Activated naive CD4-positive, alpha-beta T cell (primary cell): Measurements from ENCODE around the gene DALRD3.
"Not testable (repeated sequence)": the region's sequence is repeated elsewhere in the genome, so short reads cannot be mapped to it uniquely, and the experiment has no call there.

ENCODE experiments used
- DNase-seq, 4 experiments: peaks; one replicate each; lab custom pipeline; 2025; lab: John Stamatoyannopoulos, UW

The DALRD3 gene

GRCh38 chr3:49021813-49022687, 3.7 kb upstream of the DALRD3 start, which contains the start of gene NDUFAF3:
Gene NDUFAF3, plus strand, starts transcription at chr3:49022121. Its CDS starts 24 bp downstream, at chr3:49022145.
- peak; percentile 83 to 90 (median 86) for DNase-seq

GRCh38 chr3:49021213-49021812, 2.9 kb upstream of the DALRD3 start:
- DNase-seq: peak; percentile 92 to 98 (median 93)

DNA sequence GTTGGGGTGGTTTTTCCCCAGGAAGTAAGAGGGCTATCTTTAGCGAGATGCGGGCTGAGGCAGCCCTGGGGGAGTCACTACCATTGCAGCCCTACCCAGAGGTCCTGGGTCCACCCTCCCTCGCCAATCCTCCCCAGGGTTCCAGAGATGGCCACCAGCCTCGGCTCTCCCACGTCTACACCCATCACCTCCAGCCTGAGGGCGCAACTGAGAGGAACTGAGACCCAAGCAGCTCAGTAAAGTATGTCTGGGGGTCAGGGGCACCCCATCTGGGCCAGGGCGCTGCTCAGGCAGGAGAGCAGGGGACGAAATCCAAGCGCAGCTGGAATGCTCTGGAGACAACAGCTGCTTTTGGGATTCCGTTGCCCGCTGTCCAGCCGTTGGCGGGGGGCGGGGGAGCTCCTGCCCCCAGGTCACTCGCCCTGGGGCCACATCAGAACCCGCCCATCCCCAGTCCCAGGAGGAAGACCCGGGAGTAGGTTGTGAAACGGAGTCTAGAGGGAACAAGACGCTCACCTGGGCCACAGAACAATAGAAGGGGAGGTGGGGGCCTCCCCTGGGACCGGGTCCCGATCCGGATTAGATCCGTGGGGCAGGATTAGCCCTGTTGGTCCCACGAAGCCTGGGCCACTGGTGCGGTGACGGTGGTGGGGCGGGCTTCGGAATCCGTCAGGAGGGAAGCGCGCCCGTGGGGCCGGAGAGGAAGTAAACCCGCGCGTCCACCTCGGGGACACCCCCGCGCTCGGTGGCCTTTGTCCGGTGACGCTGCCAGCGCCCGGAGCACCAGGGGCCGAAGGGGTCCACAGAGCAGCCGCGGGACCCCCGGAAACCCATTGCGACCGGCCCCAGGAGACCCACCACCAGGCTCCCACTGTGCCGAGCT, 2.2 kb upstream of the DALRD3 start:
- peak in 1 of 4 experiments; percentile 39 for DNase-seq

DNA sequence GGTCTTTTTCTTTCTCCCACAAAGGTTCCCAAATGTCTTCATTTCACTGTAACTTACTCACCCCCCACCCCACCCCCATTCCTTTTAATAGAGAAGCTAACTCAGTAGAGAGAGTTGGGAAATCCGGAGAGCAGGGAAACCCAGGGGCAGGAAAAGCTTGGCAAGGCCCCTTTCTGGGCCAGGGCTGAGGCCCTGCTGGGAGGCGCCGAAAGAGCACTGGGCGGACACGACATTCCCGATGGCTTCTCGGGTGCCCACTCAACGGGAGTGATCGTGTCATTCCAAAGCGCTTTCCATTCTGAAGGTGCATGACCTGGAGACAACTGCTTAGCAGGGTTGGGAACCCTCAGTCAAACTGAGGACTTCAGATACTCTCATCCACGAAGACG, 1.6 kb upstream of the DALRD3 start:
- no peak for DNase-seq

GRCh38 chr3:49018707-49019006, 277 bp upstream of the DALRD3 start:
- DNase-seq: no peak

GRCh38 chr3:49017229-49017970, 980 bp downstream of the DALRD3 start:
- DNase-seq: no peak

DNA sequence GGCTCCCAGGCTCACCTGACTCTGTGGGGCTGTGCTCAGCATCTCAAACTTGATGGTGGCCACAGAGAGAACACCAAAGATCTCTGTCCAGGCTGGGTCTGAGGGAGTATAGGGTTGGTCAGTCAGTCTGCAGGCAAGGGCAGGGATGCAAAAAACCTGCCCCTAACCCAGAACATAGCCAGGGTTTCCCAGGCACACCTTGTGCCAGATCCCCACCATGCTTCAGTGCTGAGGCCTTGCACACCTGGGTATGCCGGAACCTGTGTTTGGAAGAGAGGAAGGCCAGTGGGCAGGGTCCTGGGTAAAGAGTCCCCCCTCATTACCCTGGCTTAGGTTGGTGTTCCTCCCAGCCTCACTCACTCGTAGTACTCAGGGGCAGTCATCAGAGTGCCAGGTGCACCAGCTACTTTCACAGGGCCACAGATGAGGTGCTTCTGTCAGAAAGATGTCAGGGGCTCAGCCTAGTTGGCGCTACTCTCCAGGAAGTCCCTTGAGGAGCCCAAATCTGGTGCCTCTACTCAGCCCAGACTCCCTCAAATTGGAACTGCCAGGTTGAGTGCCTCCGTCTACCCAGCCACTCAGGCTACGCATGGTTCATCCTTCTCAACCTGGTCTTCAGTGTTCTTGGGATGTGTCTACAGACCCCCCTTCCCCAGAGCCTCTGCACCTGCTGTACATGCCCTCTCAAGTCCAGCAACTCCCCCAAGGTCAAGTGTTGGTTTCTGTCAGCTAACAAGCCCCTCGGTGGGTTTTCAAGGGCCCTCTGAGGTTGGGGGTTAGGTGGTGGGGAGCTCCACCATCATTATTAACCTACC, 1.8 kb downstream of the DALRD3 start:
- DNase-seq: no peak

- no peak for DNase-seq
Observed at GRCh38 chr3:49015765-49016164, 2.6 kb downstream of the DALRD3 start.

GRCh38 chr3:49015072-49015471, 3.3 kb downstream of the DALRD3 start:
- DNase-seq: no peak

DNA sequence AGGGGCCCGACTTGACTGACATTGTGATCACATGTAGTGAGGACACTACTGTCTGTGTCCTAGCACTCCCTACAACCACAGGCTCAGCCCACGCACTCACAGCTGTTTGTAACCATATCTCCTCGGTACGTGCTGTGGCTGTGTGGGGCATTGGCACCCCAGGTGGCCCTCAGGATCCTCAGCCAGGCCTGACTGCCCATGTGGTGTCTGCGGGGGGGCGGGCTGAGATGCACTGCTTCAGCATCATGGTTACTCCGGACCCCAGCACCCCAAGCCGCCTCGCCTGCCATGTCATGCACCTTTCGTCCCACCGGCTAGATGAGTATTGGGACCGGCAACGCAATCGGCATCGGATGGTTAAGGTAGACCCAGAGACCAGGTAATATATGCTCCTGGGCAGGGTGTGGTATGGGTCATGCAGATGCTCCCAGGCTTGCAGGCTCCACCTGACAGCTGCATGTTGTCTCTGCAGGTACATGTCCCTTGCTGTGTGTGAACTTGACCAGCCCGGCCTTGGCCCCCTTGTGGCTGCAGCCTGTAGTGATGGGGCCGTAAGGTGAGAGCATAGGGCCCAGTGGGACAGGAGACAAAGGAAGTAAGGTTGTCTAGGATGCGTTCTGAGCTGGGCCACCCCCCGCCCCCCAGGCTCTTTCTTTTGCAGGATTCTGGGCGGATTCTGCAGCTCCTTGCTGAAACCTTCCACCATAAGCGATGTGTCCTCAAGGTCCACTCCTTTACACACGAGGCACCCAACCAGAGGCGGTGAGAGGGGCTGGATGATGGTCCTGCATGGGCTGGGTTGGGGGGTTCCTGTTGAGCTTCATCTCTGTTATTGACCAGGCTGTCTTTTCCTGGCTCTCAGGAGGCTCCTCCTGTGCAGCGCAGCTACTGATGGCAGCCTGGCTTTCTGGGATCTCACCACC, 4.4 kb downstream of the DALRD3 start:
- peak in 1 of 4 experiments; percentile 41 for DNase-seq

- no peak for DNase-seq
Observed at GRCh38 chr3:49013113-49013737, 5.2 kb downstream of the DALRD3 start.

DNA sequence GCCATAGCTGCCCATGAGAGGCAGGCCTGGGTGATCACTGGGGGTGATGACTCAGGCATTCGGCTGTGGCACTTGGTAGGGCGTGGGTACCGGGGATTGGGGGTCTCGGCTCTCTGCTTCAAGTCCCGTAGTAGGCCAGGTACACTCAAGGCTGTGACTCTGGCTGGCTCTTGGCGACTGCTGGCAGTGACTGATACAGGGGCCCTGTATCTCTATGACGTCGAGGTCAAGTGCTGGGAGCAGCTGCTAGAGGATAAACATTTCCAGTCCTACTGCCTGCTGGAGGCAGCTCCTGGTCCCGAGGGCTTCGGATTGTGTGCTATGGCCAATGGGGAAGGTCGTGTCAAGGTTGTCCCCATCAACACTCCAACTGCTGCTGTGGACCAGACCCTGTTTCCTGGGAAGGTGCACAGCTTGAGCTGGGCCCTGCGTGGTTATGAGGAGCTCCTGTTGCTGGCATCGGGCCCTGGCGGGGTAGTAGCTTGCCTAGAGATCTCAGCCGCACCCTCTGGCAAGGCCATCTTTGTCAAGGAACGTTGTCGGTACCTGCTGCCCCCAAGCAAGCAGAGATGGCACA, 5.9 kb downstream of the DALRD3 start:
- no peak for DNase-seq

DNA sequence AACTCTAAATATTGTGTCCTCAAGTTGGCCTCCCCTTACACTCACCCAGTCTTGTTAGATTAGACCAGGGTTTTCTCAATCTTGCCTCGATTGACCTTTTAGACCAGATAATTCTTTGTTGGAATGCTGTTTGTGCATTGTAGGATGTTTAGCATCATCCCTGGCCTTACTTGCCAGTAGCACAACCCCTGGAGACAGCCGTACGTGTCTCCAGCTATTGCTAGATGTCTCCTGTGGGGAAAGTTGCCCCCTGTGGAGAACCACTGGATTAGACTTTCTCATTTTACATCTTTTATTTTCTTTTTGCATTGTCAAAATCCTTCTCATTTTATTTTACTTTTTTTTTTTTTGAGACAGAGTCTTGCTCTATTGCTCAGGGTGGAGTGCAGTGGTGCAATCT, 9.0 kb downstream of the DALRD3 start:
- DNase-seq: no peak

DNA sequence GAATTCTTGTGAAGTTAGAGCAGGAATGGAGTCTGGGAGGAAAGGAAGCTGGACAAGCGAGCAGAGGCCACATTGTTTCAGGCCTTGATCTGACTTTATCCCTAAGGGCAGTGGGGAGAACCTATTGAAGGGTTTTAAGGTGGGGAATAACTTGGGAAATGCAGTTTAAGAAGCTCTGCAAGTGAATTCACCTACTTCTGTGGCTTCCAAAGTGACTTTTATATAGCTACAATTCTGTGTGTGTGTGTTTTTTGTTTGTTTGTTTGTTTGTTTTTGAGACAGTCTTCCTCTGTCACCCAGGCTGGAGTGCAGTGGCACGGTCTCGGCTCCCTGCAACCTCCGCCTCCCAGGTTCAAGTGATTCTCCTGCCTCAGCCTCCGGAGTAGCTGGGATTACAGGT, 9.8 kb downstream of the DALRD3 start:
- DNase-seq: not testable (repeated sequence)

- DNase-seq: peak; percentile 57 to 83 (median 69)
Observed at GRCh38 chr3:49007771-49008528, 10.4 kb downstream of the DALRD3 start.

DNA sequence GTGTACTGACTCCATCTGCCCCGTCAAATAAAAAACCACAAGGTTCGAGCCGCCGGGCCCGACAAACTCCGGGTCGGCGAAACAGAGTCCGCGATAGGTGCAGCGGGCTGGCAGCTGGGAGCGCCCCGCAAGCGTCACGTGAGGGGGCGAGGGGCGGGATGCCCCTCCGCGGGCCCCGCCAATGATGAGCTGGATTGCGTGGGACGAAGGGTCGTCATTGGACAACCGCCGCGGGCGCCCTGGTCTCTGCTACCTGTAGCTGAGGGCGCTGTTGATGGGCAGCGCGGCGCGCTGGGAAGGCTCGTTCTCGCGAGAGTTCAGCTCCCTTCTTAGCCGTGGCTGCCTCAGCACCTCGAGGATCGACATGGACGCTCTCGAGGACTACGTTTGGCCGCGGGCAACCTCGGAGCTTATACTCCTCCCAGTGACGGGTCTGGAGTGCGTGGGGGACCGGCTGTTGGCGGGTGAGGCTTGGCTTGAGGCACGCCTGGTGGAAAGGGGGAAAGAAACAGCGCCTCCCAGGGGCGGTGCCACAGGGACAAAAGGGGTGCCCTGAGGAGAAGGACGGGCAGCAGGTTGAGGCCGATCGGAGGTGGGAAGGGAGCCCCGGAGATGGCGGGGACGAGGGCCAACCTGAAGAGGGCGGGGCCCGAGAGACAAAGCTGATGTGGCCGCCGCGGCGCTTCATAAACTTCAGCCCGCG, 11.2 kb downstream of the DALRD3 start, which contains the start of gene WDR6:
WDR6 (plus strand) TSS at position 324 of the 703 bp plus-strand sequence; CDS start at position 365, 41 bp downstream.
- peak; percentile 84 to 96 (median 92) for DNase-seq

DNA sequence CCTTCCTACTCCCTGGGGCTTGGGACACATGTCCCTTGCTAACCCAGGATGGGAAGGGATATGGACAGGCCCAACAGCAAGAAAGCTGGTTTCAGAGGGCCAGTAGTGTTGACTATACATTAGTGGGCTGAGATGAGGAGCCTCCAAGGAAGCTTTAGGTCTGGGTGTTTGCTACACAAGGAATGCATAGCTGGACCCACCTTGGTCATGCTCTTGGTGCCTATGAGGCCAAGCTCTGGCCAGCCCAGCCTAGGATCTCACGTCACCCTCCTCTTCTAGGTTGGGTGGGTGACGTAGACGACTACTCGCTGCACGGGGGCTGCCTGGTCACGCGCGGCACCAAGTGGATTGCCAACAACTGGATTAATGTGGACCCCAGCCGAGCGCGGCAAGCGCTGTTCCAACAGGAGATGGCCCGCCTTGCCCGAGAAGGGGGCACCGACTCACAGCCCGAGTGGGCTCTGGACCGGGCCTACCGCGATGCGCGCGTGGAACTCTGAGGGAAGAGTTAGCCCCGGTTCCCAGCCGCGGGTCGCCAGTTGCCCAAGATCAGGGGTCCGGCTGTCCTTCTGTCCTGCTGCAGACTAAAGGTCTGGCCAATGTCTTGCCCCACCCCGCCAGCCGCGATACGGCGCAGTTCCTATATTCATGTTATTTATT, 11.8 kb downstream of the DALRD3 start:
- no peak for DNase-seq
